Stimulated activated CD4-positive, alpha-beta T cell treated with anti-CD3 and anti-CD28 coated beads, Interleukin-4, amount 100 ng/mL, for 48 hours (primary cell): ENCODE data around the gene EP400.

Experiments
- DNase-seq, 2 donors: peaks; one replicate each; pipeline ENCODE4 v3.0.0-alpha.2; 2020; ENCODE audit warnings: low read depth in 2 of 2

The EP400 gene

DNA sequence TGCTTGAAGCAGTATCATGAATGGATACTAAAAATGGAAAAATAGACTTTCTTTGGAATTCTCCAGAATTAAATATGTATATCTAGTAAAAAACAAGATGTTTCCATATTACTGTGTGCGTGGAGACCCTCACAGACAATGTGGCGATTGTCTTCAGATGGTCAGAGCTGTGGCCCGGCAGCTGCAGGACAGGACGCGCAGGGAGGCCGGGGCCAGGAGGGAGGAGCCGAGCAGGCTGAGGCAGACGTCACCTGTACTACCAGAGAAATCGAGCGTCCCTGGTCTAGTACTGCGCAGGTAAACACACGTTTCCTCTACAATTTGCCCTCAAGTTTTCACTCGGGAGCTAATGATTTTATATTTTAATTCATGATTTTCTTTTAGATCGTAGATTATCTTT, 171.5 kb downstream of the EP400 start:
- no peak for DNase-seq

DNA sequence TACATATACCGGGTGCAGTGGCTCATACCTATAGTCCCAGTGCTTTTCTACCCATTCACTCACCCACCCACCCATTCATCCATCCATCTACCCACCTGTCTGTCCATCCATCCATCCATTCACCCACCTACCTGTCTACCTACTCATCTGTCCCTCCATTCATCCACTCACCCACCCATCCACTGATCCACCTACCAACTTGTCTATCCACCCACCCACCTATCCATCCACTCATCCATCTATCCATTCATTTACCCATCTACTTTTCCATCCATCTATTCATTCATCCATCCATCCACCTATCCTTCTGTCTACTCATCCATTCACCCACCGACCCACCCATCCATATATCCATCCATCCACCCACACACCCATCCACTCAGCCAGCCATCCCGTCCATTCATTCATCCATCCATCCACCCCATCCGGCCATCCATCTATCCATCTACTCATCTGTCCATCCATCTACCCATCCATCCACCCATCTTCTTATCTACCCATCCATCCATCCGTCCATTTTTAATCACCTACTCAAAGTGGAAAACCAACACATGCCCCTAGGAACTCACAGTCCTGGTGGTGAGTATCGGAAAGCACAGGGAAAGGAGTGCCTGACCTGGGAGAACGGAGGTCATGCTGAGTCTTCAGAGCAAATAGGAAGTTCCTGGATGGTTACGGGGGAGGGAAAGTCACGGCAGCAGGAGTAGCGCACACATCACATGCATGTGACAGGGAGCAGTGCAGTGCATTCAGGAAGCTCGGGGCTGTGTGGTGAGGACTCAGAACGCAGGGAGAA, 174.4 kb downstream of the EP400 start:
- no peak for DNase-seq

DNA sequence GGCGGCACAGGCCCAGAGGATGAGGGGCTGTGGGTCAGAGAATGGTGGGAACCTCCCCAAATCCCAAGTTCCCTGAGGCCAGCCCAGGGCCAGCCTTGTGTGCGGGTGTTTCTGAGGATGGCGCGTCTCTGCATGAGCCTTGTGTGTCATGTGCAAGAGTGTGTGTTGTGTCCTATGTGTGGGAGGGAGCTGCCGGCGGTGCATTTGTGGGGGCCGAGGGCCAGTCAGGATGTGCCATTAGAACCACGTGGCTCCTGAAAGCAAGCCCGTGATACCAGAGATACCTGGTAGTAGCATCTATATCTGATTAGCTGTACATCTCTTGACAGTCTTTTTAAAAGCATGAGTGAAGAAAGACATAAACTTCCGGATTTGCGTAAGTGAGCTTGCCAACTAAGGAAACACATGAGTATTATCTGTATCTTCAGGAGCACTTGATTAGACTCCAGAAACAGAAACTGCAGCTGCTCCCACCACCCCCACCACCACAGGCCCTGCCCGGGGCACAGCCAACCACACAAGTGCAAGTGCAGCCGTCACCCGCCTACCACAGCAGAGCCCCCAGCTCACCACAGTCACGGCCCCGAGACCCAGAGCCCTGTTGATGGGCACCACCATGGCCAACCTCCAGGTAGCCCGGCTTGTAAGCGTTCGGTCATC, 175.2 kb downstream of the EP400 start:
- DNase-seq, result no peak

DNA sequence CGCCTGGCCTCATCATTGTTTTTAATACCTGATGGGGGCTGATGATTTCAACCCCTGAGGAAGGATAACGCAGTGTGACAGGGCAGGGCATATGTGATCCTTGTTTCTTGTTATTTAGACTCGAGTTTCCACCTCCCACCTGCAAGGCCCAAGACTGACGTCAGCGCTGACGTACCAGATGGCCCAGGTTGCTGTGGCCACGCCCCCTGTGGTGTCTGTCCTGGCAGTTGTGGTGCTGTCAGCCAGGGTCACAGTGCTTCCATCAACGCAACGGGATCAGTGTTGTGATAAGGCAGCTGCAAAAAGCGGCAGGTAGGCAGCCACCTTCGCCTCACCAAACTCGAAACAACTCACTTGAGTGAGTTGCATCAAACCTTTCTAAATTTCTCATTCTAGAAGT, 176.0 kb downstream of the EP400 start:
- no peak for DNase-seq

DNA sequence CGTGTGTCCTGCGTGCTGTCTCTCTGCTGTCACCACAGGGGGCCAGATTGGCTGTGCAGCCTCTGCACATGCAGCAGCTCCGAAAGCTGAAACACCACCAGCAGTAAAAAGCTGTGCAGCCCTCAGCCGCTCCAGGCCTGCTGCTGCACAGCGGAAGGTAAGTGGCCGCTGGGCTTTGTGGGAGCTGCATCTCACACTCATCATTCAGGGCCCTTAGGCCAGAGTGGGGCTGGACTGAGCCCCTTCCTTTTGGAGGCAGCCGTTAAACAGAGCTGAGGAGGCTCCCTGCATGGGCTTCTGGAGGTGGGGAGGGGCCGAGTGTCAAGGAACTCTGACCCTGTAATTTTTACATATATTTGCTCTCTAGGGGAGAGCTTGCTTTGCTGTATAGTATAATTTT, 177.3 kb downstream of the EP400 start:
- no peak for DNase-seq

DNA sequence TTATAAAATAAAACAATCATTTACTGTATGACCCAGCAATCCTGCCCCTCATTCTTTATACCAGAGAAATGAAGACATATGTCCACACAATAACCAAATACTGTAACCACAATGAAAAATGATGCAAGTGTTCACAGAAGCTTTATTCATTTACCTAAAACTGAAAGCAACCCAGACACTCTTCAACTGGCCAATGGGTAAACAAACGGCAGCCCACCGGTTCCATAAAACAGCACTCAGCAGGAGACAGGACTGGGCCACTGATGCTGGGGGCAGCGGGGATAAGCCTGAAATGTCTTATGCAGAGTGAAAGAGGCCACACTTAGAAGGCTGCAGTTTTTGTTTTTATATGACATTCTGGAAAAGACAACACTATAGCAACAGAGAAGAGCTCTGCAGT, 179.3 kb downstream of the EP400 start:
- DNase-seq, result no peak

DNA sequence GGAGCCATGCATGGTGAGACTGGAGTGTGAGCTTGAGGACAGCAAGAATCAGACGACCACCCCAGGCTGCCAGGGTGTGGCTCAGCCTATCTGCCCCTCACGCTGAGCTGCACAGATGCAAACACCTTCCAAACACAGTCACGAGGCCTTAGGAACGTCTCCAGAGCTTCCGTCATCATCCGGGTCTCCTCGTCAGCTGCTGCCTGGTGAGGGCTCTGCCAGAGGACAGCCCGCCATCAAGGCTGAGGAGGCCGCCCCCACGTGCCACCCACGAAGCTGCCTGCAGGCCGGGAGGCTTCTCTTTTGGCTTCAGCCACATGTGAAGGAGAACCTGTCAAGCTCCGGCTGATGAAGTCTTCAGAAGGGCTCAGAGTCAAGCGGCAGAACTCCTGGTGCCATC, 180.9 kb downstream of the EP400 start:
- no peak for DNase-seq
